ENCODE results near the gene DLGAP3.
"Not testable (repeated sequence)": the region's sequence is repeated elsewhere in the genome, so short reads cannot be mapped to it uniquely, and the experiment has no call there.

Gene DLGAP3

GRCh38 chr1:34827341-34827941, 102.0 kb downstream of the DLGAP3 start:
- DNase-seq = no peak

- DNase-seq = no peak
Observed at GRCh38 chr1:34825455-34826091, 103.9 kb downstream of the DLGAP3 start.

- DNase-seq = no peak
Observed at GRCh38 chr1:34824817-34825454, 104.5 kb downstream of the DLGAP3 start.

GRCh38 chr1:34822202-34822601, 107.2 kb downstream of the DLGAP3 start:
- DNase-seq = no peak

- not testable (repeated sequence) for DNase-seq
Observed at GRCh38 chr1:34818862-34819261, 110.6 kb downstream of the DLGAP3 start.

GRCh38 chr1:34816778-34817177, 112.7 kb downstream of the DLGAP3 start:
- no peak for DNase-seq

GRCh38 chr1:34816332-34816731, 113.1 kb downstream of the DLGAP3 start:
- DNase-seq = no peak
